GM18517 (cell line): ENCODE results near the gene TNNI3.
"Not testable (repeated sequence)": the region's sequence is repeated elsewhere in the genome, so short reads cannot be mapped to it uniquely, and the experiment has no call there.

Experiments used
- ATAC-seq: cut with Tn5 transposase; IDR thresholded peaks from one replicate; pipeline ENCODE4 v1.9.1; 2021; ENCODE audit warnings: mild to moderate bottlenecking, moderate library complexity; ENCODE audit not compliant: unreplicated experiment

The TNNI3 gene

DNA sequence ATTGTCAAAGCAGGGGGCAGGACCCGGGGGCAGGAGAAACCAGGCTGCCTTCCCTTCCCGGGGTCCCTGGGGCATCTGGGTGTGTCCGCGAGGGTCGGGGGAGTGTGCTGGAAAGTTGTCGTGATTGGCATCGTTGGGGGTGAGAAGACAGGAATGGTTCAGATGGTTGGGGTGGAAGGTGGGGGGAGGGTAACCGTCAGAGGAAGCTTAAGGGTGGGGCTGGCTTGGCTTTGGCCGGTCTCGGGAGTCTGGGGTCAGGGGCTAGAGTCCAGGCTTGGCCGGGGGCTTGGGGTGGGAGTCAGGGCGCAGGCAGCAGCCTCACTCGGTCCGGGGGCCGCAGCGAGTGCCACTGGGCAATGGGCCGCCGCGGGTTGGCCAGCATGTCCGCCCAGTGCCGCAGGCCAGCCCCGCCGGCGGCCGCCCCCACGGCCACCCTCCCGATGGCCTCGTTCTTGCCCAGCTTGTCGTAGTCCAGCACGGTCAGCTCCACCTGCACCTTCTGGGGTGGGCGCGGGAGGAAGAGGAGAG is 15.7 kb upstream of the TNNI3 start:
- ATAC-seq = no peak

DNA sequence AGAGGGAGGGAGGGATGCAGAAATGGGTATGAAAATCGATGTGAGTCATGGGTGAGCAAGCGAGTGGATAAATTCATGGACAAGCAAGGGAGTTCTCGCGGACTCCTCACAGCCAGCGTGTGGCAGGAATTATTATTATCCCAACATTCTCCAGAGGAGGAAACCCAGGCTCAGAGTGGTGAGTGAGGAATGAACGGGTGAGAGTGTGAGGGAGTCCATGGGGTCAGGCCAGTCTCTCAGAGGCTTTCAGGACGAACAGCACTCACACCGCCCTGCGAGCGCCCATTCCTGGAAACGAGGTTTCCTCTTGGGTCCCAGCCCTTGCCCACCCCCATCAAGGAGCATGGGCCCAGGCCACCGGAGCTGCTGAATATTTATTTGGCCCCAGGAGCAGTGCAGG is 15.2 kb upstream of the TNNI3 start:
- no peak for ATAC-seq

DNA sequence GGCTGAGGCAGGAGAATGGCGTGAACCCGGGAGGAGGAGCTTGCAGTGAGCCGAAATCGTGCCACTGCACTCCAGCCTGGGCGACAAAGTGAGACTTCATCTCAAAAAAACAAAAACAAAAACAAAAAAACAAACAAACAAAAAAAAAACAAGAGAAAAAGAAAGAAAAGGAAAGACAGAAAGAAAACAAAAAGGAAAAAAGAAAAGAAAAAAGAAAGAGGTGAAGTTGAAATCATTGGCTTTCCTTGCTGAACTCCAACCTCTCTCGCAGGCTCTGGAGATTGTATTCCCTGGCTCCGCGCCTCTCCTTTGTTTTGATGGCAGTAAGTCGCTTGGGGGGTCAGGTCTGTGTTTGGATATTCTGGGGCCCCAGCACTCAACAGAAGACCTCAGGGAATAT is 14.8 kb upstream of the TNNI3 start:
- not testable (repeated sequence) for ATAC-seq

DNA sequence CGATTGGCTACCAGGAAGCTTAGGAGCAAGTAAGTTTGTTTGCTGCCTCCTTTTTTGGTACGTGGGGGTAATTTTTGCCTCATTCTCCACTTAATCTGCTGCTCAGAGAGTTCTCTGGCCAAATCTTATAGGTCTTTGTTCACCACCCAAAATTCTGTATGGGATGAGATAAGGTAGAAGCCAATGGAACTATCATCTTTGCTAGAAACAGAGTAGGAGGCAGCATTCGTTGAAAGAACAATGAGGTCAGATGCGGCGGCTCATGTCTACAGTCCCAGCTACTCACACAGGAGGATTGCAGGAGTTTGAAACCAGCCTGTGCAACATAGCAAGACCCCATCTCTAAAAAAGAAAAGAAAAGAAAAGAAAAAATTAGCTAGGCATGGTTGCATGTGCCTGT is 13.9 kb upstream of the TNNI3 start:
- no peak for ATAC-seq

DNA sequence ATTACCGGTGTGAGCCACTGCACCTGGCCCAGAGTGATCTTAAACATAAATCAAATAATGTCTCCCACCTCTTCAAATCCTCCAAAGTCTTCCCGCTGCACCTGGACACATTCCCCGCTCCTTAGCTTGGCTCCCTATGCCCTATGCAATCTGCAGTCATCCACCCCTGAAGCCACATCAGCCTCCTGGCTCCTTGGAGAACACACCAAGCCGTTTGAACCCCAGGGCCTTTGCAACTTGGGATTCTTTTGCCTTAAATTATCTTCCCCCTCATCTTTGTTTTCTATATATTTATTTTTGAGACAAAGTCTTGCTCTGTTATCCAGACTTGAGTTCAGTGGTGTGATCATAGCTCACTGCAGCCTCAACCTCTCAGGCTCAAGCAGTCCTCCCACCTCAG is 11.6 kb upstream of the TNNI3 start:
- no peak for ATAC-seq

DNA sequence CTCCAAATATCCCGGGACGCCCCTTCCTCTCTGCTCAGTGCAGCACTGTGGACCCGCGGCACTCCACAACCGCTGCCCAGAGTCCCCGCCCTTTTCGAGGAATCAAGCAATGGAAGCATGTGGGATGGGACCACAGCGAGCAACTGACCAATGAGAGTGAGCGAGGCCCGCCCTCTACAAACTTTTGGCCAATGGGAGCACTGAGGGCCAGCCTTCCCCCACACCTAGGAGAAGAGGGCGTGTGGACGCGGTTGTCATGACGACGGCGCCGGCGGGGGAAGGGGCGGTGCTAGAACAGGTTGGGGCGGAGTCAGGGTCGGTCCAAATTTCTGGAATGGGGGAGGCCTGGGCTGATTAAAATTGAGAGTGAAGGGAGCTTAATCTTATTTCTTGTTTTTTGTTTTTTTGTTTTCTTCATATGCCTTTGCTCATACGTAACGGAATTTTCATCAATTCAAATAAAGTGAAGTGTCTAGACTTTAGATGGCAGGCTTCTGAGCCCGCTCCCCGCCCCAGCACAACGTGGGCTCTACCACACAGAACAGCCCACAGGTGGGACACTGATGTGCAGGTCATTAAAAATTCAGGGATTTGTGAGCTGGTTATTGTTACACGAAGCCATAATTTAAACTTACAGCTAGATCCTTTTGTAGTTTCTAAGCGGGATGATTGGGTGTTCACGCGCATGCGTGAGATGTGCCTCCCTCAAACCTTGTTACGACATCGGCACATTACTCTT is 9.2 kb upstream of the TNNI3 start, which contains the start of gene DNAAF3:
Gene DNAAF3, minus strand, starts transcription at position 84 of the 739 bp plus-strand sequence. CDS start 200 bp downstream, outside the sequence.
- peak; percentile 84 for ATAC-seq

DNA sequence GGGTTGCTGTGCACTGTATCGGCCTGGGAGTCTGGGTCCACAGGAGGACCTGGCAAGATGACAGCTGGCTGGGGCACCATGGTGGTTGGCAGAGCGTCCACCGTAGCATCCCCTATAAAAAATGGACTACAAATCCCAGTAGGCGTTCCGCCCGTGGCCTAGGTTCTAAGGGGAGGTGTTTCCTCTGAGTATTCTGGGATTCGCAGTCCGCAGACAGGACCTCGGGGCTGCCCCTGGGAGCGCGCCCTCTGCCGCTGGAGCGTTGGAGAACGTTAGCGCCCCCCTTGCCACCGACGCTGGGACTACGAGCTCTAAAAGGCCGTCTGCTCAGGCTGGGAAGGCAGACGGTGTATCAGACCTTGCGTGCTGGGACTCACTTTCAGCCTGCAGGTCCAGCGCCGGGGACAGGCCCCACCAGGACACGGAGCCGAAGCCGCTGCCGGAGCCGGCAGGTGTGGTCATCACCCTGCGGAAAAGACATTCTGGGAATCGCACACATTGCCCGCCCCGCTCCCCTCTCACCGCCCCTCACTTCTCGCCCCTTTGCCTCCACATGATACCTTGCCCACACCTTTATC is 8.5 kb upstream of the TNNI3 start:
- no peak for ATAC-seq

DNA sequence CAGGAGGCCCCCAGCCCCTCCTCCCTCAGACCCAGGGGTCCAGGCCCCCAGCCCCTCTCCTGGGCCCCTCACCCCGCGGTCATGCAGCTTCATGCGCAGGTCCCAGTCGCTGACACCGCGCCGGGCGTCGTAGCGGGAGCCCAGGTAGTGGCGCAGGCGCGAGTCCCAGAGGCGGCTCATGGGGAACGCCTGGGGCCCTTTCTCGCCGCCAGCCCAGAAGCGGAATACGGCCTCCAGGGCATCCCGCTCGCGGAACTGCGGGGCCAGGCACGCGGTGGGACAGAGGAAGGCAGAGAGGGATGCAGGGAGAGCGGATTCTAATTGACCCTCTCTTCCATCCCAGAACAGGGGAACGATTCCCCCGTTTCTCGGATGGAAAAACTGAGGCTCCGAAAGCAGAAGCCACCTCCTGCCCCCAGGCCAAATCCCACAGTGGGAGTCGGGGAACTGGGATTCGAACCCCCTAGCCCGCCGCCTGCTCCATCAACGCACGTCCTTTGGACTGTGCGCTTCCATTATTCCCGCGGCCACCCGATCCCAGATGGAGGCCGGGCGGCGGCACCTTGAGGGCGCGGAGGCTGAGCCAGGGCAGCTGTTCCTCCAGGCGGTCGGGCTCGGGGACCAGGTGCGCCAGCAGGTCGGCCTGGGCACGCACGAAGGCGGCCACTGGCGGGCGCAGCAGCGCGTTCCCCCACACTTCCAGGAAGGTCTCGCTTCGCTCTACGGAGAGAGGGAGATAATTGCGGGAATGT is 4.2 kb upstream of the TNNI3 start:
- no peak for ATAC-seq

DNA sequence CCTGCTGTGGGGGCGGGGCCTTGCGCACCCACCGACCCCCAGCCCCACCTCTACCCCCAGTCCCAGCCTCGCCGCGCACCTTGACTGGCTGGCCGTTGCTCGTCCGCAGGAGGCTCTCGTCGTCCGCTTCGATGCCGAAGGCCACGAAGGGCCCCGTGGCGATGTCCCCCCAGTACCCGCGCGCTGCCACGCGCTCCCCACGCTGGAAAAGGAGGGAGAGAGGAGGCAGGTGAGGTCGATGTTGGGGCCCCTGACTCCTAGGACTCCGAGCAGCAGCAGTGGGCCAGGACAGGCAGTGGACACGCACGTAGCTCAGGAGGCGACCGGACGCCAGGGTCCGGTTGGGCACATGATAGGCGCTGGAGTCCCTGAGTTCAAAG is 3.4 kb upstream of the TNNI3 start:
- ATAC-seq = no peak

DNA sequence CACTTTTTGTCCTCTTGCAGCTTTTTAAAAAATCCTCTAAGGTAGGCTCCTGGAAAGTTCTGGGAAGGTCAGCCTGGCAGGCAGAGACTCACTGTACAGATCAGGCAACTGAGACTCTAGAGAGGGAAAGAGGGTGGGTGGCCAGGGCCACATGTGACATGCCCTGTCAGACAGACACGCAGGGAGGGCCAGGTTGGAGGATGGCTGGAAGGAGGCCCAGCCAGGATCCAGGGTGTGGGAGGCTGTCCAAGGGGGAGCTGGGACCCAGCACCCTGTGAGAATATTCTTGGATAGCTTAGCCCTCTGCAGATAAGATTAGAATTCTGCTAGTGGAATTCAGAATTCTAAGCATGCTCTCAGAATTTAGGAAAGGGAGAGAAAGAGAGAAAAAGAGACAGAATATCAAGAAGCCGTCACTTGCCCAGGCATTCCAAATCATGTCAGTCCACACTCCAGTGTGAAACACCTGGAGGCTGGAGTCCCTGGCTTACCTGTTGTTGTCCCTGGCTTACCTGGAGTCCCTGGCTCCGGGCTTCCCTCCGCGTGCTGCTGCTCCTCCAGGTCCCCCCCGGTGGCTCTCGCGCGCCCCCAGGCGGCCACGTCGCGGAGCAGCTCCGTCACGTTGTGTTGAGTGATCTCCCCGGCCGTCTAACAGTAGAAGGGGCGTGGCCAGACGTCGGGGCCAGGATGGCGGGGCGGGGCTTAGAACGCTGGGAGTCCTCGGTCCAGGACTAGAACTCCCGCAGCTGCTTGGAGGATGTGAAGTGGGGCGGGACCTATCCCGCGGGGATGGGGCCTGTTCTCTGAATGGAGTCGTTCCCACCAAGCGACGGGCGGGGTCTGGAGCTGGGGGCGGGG is 2.8 kb upstream of the TNNI3 start:
- ATAC-seq = no peak

DNA sequence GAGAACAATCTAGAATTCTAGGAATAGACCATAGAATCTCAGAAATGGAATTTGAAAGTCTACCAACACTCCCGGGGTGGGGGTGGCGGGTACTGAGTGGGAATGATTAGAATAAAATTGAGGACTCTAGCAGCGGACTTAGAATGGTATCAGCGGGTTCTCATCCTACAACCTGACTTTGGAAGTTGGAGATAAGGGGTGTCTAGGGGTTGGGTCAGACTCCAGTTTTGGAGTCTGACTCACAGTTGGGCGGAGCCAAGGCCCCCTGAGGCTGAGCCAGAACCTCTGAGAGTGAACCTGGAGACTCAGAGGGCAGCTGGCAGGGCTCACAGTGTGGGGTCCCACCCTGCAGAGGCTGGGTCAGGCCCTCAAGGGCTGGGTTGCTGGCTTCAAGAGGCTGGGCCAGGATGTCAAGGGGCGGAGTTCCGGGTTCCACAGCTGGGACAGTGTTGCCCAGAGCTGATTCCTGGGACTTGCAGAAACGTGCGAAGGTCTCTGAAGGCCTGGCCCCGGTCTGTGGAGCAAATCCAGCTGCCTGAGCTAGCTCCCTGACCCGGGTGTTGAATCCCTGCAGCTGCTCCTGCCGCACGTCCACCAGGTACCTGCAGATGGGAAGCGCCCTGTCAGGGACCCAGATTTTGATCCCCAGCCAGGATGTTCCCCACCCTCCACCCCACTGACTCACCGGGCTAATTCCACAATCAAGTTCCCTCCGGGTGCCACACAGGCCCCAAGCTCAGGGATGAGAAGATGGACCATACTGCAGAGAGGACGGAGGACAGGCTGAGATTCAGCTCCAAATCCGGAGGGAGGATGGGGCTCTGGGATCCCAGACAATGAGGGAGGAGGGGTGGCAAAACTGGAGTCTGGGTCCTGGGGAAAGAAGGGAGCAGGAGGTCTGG is 1.6 kb upstream of the TNNI3 start:
- ATAC-seq = no peak

DNA sequence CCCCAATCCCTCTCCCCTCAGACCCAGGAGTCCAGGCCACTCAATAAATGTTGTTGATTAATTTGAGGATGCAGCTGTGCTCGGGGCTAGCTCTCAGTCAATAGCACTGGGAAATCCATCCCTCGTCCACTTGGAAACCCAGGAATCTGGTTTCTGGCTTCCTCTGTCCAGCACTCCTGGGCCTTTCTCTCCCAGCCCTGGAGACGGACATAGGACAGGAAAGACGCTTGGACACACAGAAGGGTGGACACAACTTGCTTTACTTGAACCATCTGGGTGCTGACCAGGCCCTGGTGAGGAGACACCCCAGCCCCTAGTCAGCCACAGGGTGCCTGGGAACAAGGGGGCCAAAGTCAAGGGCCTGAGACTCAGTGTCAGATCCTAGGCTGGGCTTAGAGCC is 891 bp upstream of the TNNI3 start:
- ATAC-seq = no peak

DNA sequence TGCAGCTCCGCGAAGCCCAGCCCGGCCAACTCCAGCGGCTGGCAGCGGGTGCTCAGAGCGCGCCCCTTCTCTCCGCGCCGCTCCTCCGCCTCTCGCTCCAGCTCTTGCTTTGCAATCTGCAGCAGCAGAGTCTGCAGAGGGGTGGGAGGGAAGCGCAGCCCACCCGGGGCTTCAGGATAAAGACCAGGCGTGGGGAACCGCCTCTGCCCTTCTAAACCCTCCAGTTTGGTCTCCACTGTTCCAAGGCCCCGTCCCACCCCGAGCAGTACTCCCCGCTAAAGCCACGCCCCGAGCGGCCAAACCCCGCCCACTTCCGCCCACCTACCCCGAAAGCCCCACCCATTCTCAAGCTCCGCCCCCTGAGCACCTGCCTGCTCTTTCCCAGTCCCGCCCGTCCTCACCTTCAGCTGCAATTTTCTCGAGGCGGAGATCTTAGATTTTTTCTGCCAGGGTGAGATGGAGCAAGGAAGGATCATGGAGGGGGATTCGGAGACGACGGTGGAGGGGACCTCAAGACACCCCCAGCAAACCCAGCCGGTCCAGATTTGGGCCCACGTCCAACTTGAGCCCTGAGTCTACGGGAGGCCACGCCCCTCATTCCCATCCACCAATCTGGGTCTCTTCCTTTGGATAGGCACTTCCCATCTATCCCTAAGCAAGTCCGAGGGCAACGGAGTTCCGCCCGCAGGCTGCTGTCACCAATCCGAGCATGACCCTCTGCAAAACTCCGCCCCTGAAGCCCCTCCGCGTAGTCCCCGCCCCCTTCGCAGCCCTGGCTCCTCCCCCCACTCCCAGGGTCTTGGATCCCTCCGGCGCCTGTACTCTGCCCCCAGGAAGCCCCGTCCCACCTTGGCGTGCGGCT is 1.1 kb downstream of the TNNI3 start:
- ATAC-seq = no peak

DNA sequence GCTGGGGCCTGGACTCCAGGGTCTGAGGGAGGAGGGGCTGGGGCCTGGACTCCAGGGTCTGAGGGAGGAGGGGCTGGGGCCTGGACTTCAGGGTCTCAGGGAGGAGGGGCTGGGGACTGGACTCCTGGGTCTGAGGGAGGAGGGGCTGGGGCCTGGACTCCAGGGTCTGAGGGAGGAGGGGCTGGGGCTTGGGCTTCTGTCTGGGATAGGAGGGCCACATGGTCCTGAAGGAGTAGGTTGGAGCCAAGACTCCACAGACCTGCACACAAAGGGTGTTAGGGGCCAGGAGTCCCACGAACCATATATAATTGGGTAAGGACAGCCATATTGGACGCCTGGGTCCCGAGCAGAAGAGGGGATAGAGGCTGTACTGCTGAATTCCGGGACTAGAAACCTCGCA is 1.7 kb downstream of the TNNI3 start:
- ATAC-seq = not testable (repeated sequence)

DNA sequence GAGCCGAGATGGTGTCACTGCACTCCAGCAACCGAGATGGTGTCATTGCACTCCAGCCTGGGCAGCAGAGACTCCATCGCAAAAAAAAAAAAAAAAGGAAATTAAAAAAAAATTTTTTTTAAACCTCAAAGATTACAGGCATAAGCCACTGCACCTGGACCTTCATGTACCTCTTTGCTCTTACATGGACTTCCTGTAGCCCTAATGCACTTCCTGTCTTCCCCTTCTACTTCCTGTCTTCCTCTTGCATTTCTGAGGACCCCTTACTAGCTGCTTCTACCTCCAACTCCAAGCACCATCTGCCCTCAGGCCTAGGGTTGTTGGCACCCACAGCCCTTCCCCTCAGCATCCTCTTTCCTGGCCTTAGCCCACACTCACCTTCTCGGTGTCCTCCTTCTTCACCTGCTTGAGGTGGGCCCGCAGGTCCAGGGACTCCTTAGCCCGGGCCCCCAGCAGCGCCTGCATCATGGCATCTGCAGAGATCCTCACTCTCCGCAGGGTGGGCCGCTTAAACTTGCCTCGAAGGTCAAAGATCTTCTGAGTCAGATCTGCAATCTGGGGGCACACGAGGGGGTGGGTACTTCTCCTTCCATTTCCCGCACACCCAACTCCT is 3.8 kb downstream of the TNNI3 start:
- no peak for ATAC-seq

DNA sequence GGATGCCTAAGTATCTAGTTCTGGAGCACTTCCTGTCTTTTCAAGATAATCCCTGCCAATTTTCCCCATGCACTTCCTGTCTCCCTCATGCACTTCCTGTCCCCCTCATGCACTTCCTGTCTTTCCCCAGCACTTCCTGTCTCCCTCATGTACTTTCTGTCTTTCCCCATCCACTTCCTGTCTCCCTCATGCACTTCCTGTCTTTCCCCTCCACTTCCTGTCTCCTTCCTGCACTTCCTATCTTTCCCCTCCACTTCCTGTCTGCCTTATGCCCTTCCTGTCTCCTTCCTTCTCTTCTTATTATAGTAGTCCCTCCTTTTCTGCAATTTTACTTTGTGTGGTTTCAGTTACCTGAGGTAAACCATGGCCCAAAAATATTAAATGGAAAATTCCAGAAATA is 5.5 kb downstream of the TNNI3 start:
- ATAC-seq = no peak

DNA sequence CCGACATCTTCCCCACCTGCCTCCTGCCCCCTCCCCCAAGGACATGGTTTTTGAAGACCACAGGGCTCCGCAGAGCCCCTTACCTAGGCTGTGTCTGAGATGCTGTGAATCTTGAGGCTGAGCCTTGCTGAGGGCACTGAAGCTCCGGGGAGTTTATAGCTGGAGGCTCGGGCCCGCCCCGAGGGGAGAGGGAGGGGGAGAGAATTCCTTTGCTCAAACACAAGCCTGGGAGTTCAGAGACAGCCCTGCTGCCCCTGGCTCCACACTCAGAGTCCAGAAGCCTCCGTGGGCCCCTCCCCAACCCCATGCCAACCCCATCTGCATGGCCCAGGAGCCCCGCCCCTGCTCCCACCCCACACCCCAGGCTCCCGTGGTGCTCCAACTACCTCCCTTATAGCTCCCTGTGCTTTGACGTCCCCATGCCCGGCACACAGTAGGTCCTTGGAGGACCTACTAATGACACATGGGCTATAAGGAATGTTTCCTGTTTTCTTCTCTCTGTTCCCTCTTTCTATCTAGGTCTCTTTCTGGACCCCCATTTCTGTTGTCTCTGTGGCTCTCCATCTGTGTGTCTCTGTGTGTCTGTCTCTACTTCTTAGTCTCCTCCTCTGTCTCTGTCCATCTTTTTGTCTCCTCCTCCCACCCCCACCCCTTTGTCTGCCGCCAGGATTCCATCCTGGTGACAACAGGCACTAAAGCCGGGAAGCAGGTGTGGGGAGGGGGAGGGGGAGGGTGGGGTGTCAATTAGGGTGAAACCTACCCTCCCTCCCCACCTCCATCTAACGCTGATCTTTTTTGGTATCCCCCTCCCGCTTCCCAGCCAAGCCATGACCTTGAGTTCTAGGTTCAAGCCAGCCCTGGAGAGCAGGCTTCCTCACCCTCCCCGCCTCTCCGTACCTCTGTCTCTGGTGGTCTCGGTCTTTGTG is 8.2 kb downstream of the TNNI3 start, which contains the start of gene TNNT1:
Gene TNNT1, minus strand, starts transcription at position 129 of the 926 bp plus-strand sequence. CDS start 2,049 bp downstream, outside the sequence.
- no peak for ATAC-seq
